Measurements from ENCODE around the gene PHYHIPL.
A peak's percentile ranks its signal among the peaks of the same experiment; 100 is the strongest.

PHYHIPL gene

DNA sequence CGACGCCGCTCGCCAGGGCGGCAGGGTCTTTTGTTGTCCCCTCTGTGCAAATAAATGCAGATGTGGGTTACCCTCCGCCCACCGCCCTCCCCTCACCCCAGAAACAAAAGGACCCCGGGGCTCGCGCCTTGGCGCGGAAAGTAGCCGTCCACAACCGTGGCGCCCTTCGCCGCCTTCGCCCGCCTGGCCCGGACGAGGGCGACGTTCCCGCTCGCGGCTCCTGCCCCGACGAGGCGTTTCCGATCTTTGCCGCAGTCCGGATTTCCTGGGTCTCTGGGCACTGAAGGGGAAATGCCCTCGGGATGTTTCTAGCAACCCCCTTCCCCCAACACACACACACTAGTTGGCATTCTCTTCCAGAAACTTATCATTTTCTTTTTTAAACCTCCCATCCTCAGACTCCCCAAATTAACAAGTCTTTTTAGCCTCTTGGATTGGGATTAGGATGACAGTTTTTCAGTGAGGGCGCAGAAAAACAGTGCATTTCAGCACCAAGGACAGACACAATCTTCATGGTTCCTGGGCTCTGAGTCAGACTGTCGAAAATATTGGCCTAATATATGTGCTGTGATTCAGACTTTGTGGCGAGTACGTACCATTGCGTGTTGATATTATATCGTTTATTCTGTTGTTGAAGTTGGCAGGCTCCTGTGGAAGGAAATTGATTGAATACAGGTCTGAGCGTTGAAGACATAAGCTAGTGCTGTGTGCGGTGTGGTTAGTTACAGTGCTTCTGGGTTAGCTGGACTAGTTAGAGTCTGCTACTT, 771 bp downstream of the PHYHIPL start:
- Histone ChIP-seq H3K23ac (ENCODE audit: low read depth, low read length, poor library complexity) (no peak overlapping the region), H3K9me3 (replicated peaks in 1 of 2; ENCODE audit: control insufficient read depth in 2 of 2, insufficient read depth in 1 of 2, low read depth in 1 of 2, low read length in 2 of 2) (peaks cover 0 to 2% of the 10 kb centered on the region in 2 donors), H4K91ac (ENCODE audit: low read depth, low read length, poor library complexity) (no peak overlapping the region), H3K4me1 (ENCODE audit: control insufficient read depth in 2 of 2, insufficient read depth in 1 of 2, low read depth in 1 of 2, low read length in 2 of 2) (peaks cover 2 to 5% of the 10 kb centered on the region in 2 donors), H3K4ac (ENCODE audit: low read length) (no peak overlapping the region), H2BK5ac (ENCODE audit: low read length) (peak overlapping the region; percentile 46), H3K18ac (ENCODE audit: low read length) (peak overlapping the region; percentile 99), H3K27ac (replicated peaks; ENCODE audit: low read length) (peak overlapping the region; percentile 77), H3K9ac (ENCODE audit: low read depth, low read length, poor library complexity) (peak overlapping the region; percentile 82), H3K4me3 (ENCODE audit: low read length in 2 of 2) (peak overlapping the region; percentile 47 to 83), H4K8ac (ENCODE audit: low read depth, low read length) (no peak overlapping the region), H2AFZ (ENCODE audit: low read length) (peak overlapping the region; percentile 99), H3K14ac (ENCODE audit: low read length) (no peak overlapping the region), H2BK12ac (ENCODE audit: low read length) (no peak overlapping the region), H3K36me3 (replicated peaks in 1 of 2; ENCODE audit: control insufficient read depth in 2 of 2, insufficient read depth in 2 of 2, low read length in 2 of 2) (no peaks in the 10 kb centered on the region), H2AK5ac (ENCODE audit: low read depth, low read length) (no peak overlapping the region), H3K79me1 (ENCODE audit: low read depth, low read length) (no peaks in the 10 kb centered on the region), H3K4me2 (ENCODE audit: insufficient read depth, low read length, poor library complexity, severe bottlenecking) (peak overlapping the region; percentile 81), H3K27me3 (ENCODE audit: control insufficient read depth in 3 of 3, insufficient read depth in 3 of 3, low read depth in 1 of 3, low read length in 3 of 3) (peaks cover 0 to 52% (median 0%) of the 10 kb centered on the region in 3 experiments), H2BK120ac (ENCODE audit: low read depth, low read length) (no peak overlapping the region), H2BK15ac (ENCODE audit: low read length) (peak overlapping the region; percentile 78)
- peak; percentile 75 for DNase-seq (ENCODE audit: low spot score)
- no CpG with 5 or more reads among the region's 41 CpGs for WGBS, 2 donors (ENCODE audit: extremely low coverage in 2 of 2, insufficient read length in 2 of 2, insufficient replicate concordance in 1 of 2)

GRCh38 chr10:59177836-59178235, 1.4 kb downstream of the PHYHIPL start:
- Histone ChIP-seq H3K4me3 (ENCODE audit: low read length in 2 of 2) (no peak overlapping the region), H4K91ac (ENCODE audit: low read depth, low read length, poor library complexity) (no peak overlapping the region), H3K4me1 (ENCODE audit: control insufficient read depth in 2 of 2, insufficient read depth in 1 of 2, low read depth in 1 of 2, low read length in 2 of 2) (peaks cover 2 to 5% of the 10 kb centered on the region in 2 donors)

DNA sequence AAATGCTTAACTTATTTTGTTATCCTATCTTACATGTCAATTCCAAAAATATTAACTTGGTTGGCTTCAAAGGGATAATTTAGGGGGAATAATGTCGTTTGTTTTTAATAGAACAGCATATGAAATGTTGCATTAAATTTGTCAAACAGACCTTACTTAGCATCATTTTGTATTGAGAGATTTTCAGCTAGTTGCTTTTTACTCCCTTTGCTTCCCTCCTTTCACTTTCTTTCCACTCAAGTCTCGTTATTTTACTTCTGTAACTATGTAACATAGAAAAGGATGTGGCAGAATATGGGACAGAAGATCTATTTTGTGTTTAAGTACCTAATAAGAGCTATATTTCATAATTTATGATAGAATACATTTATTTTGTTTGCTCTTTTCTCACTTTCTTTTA, 2.6 kb downstream of the PHYHIPL start:
- no peak overlapping the region for H2AK5ac ChIP-seq (ENCODE audit: low read depth, low read length)
- H3K79me1 ChIP-seq (ENCODE audit: low read depth, low read length), result no peaks in the 10 kb centered on the region
- H2BK120ac ChIP-seq (ENCODE audit: low read depth, low read length), result no peak overlapping the region
- H3K18ac ChIP-seq (ENCODE audit: low read length), result no peak overlapping the region
- no peak overlapping the region for H3K4ac ChIP-seq (ENCODE audit: low read length)
- DNase-seq (ENCODE audit: low spot score), result no peak
- H3K36me3 ChIP-seq (replicated peaks in 1 of 2; ENCODE audit: control insufficient read depth in 2 of 2, insufficient read depth in 2 of 2, low read length in 2 of 2), result no peaks in the 10 kb centered on the region
- H2BK5ac ChIP-seq (ENCODE audit: low read length), result no peak overlapping the region
- no peak overlapping the region for H3K27ac ChIP-seq (replicated peaks; ENCODE audit: low read length)
- H2BK12ac ChIP-seq (ENCODE audit: low read length), result no peak overlapping the region
- peaks cover 0 to 39% (median 0%) of the 10 kb centered on the region in 3 experiments for H3K27me3 ChIP-seq (ENCODE audit: control insufficient read depth in 3 of 3, insufficient read depth in 3 of 3, low read depth in 1 of 3, low read length in 3 of 3)
- no peak overlapping the region for H3K9ac ChIP-seq (ENCODE audit: low read depth, low read length, poor library complexity)
- no peak overlapping the region for H3K23ac ChIP-seq (ENCODE audit: low read depth, low read length, poor library complexity)
- no CpG with 5 or more reads among the region's 2 CpGs for WGBS, 2 donors (ENCODE audit: extremely low coverage in 2 of 2, insufficient read length in 2 of 2, insufficient replicate concordance in 1 of 2)
- H3K9me3 ChIP-seq (replicated peaks in 1 of 2; ENCODE audit: control insufficient read depth in 2 of 2, insufficient read depth in 1 of 2, low read depth in 1 of 2, low read length in 2 of 2), result no peaks in the 10 kb centered on the region
- no peak overlapping the region for H3K4me3 ChIP-seq (ENCODE audit: low read length in 2 of 2)
- H3K4me1 ChIP-seq (ENCODE audit: control insufficient read depth in 2 of 2, insufficient read depth in 1 of 2, low read depth in 1 of 2, low read length in 2 of 2), result peaks cover 2 to 5% of the 10 kb centered on the region in 2 donors
- H3K14ac ChIP-seq (ENCODE audit: low read length), result no peak overlapping the region
- H3K4me2 ChIP-seq (ENCODE audit: insufficient read depth, low read length, poor library complexity, severe bottlenecking), result no peak overlapping the region
- H2BK15ac ChIP-seq (ENCODE audit: low read length), result no peak overlapping the region
- no peak overlapping the region for H4K91ac ChIP-seq (ENCODE audit: low read depth, low read length, poor library complexity)
- H2AFZ ChIP-seq (ENCODE audit: low read length), result no peak overlapping the region
- no peak overlapping the region for H4K8ac ChIP-seq (ENCODE audit: low read depth, low read length)

More at GRCh38 chr10:59177836-59178235, 1.4 kb downstream of the PHYHIPL start:
- no peak overlapping the region for H2BK12ac ChIP-seq (ENCODE audit: low read length)
- H2AFZ ChIP-seq (ENCODE audit: low read length), result no peak overlapping the region
- no peak overlapping the region for H3K14ac ChIP-seq (ENCODE audit: low read length)
- H4K8ac ChIP-seq (ENCODE audit: low read depth, low read length), result no peak overlapping the region
- no peak overlapping the region for H2BK15ac ChIP-seq (ENCODE audit: low read length)
- no peak overlapping the region for H3K4ac ChIP-seq (ENCODE audit: low read length)
- H2AK5ac ChIP-seq (ENCODE audit: low read depth, low read length), result no peak overlapping the region
- no CpG with 5 or more reads among the region's 5 CpGs for WGBS, 2 donors (ENCODE audit: extremely low coverage in 2 of 2, insufficient read length in 2 of 2, insufficient replicate concordance in 1 of 2)
- no peak overlapping the region for H2BK120ac ChIP-seq (ENCODE audit: low read depth, low read length)
- H3K79me1 ChIP-seq (ENCODE audit: low read depth, low read length), result no peaks in the 10 kb centered on the region
- no peak overlapping the region for H2BK5ac ChIP-seq (ENCODE audit: low read length)
- no peak overlapping the region for H3K9ac ChIP-seq (ENCODE audit: low read depth, low read length, poor library complexity)
- no peaks in the 10 kb centered on the region for H3K36me3 ChIP-seq (replicated peaks in 1 of 2; ENCODE audit: control insufficient read depth in 2 of 2, insufficient read depth in 2 of 2, low read length in 2 of 2)
- peaks cover 0 to 48% (median 0%) of the 10 kb centered on the region in 3 experiments for H3K27me3 ChIP-seq (ENCODE audit: control insufficient read depth in 3 of 3, insufficient read depth in 3 of 3, low read depth in 1 of 3, low read length in 3 of 3)
- no peak overlapping the region for H3K23ac ChIP-seq (ENCODE audit: low read depth, low read length, poor library complexity)
- no peak for DNase-seq (ENCODE audit: low spot score)
- H3K18ac ChIP-seq (ENCODE audit: low read length), result no peak overlapping the region
- H3K27ac ChIP-seq (replicated peaks; ENCODE audit: low read length), result no peak overlapping the region
- peak overlapping the region; percentile 81 for H3K4me2 ChIP-seq (ENCODE audit: insufficient read depth, low read length, poor library complexity, severe bottlenecking)
- peaks cover 0 to 2% of the 10 kb centered on the region in 2 donors for H3K9me3 ChIP-seq (replicated peaks in 1 of 2; ENCODE audit: control insufficient read depth in 2 of 2, insufficient read depth in 1 of 2, low read depth in 1 of 2, low read length in 2 of 2)

GRCh38 chr10:59180689-59181270, 4.3 kb downstream of the PHYHIPL start:
- Histone ChIP-seq H3K9ac (ENCODE audit: low read depth, low read length, poor library complexity) (no peak overlapping the region), H3K36me3 (replicated peaks in 1 of 2; ENCODE audit: control insufficient read depth in 2 of 2, insufficient read depth in 2 of 2, low read length in 2 of 2) (no peaks in the 10 kb centered on the region), H4K8ac (ENCODE audit: low read depth, low read length) (no peak overlapping the region), H2BK12ac (ENCODE audit: low read length) (no peak overlapping the region), H3K27ac (replicated peaks; ENCODE audit: low read length) (no peak overlapping the region), H2AK5ac (ENCODE audit: low read depth, low read length) (no peak overlapping the region), H3K9me3 (replicated peaks in 1 of 2; ENCODE audit: control insufficient read depth in 2 of 2, insufficient read depth in 1 of 2, low read depth in 1 of 2, low read length in 2 of 2) (no peaks in the 10 kb centered on the region), H3K4me2 (ENCODE audit: insufficient read depth, low read length, poor library complexity, severe bottlenecking) (no peak overlapping the region), H3K4ac (ENCODE audit: low read length) (no peak overlapping the region), H3K4me1 (ENCODE audit: control insufficient read depth in 2 of 2, insufficient read depth in 1 of 2, low read depth in 1 of 2, low read length in 2 of 2) (peaks cover under 1 to 2% of the 10 kb centered on the region in 2 donors), H2BK120ac (ENCODE audit: low read depth, low read length) (no peak overlapping the region), H3K27me3 (ENCODE audit: control insufficient read depth in 3 of 3, insufficient read depth in 3 of 3, low read depth in 1 of 3, low read length in 3 of 3) (peaks cover 0 to 22% (median 0%) of the 10 kb centered on the region in 3 experiments), H3K14ac (ENCODE audit: low read length) (no peak overlapping the region), H2AFZ (ENCODE audit: low read length) (no peak overlapping the region), H2BK15ac (ENCODE audit: low read length) (no peak overlapping the region), H3K23ac (ENCODE audit: low read depth, low read length, poor library complexity) (no peak overlapping the region), H4K91ac (ENCODE audit: low read depth, low read length, poor library complexity) (no peak overlapping the region), H2BK5ac (ENCODE audit: low read length) (no peak overlapping the region), H3K4me3 (ENCODE audit: low read length in 2 of 2) (no peak overlapping the region), H3K18ac (ENCODE audit: low read length) (no peak overlapping the region), H3K79me1 (ENCODE audit: low read depth, low read length) (no peaks in the 10 kb centered on the region)
- no CpG with 5 or more reads among the region's 3 CpGs for WGBS, 2 donors (ENCODE audit: extremely low coverage in 2 of 2, insufficient read length in 2 of 2, insufficient replicate concordance in 1 of 2)
- DNase-seq (ENCODE audit: low spot score), result no peak
